Stimulated activated CD4-positive, alpha-beta T cell treated with anti-CD3 and anti-CD28 coated beads, TNF-alpha, amount 100 ng/mL, for 4 hours (primary cell): ENCODE measurements around the gene CCL1.

Experiments used
- DNase-seq, 3 experiments: peaks; one replicate each; pipeline ENCODE4 v3.0.0-alpha.2; 2020; ENCODE audit warnings: low read depth in 3 of 3

CCL1 gene

GRCh38 chr17:34383216-34383615, 20.2 kb upstream of the CCL1 start:
- DNase-seq, result no peak

GRCh38 chr17:34382621-34383124, 19.6 kb upstream of the CCL1 start:
- DNase-seq, result no peak

DNA sequence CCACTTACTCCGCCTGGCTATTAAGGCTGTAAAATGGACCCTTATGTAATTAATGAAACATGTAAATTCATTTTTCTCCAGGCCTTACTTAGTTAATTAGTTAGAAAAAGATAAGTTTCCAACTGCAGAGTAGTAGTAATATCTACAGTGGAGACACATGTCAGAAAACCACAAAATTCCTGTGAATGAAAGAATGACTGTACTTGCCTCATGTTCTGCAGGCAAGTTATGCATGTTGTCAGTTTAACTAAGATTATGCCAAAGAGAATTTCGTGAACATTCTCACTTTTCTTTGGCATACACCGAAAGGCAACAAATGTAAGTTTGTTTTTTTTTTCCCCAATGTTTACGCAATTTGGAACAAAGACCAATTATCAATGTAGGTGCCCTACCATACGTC, 16.8 kb upstream of the CCL1 start:
- no peak for DNase-seq

GRCh38 chr17:34378664-34379101, 15.7 kb upstream of the CCL1 start:
- no peak for DNase-seq

GRCh38 chr17:34377078-34377823, 14.2 kb upstream of the CCL1 start:
- DNase-seq, result no peak

DNA sequence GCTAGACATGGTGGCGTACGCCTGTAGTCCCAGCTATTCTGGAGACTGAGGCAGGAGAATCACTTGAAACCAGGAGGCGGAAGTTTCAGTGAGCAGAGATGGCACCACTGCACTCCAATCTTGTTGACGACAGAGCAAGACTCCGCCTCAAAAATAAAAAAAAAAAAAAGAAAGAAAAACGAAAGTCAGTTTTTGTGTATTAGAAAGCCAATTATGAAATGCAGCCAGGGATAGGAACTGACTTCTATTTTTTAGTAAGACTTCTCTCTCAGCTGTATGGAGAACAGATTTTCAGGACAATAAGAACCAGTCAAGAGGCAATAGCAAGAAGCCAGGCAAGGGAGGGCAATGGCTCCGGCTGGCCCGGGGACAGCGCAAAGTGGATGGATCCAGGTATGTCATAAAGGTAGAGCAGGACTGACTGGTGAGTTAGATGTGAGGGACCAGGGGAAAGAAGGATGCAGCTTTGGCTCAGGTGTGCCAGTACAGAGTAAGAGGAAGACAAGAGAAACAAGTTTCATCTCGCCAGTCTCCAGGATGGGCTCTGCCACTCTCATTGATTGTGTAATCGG, 12.5 kb upstream of the CCL1 start:
- DNase-seq, result no peak

DNA sequence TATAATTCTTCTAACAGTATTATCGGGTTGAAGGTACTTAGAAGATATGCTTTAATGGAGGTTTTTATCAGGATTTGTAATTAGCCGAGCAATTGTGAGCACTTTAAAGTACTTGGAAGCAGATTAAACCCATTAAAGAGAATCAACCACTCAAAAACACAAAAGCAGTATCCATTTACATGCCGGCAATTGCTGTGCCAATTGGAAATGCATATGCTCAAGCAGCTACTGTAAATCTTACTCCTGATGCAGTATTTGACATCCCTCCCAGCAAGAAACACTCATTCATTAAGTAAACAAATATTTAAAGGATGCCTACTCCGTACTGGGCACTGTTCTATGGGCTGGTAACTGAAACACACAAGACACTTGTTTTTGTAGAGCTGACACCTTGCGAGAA, 11.4 kb upstream of the CCL1 start:
- no peak for DNase-seq

DNA sequence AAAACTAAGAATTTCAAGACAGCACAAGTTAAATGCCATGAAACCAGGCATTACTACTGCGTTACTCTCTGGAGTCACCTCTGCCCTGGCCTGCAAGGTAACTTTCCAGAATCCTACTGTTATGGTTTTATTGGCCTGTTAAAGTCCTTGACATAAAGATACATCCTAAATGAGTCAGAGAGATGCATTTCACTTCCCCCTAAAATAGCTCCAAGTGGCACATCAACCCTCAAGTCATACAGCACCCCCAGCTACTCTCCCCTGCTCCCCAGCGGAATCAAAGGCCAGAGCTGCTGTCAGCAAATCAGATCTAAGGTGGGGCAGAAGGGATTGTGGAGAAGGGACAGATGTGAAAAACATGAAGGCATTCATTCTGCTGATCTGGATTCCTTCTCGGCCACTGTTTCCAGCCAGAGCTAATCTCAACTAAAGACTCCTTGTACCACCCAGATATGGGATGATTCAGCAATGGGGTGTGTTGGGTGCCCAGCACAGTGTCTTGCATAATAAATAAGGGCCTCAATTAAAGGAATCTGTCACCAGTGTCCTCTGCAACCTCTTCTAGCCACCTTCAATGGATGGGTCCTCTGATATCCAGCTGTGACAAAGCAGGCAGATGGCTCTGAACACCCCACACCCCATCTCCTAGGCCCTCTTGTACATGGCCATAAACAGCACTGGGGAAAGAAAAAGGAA, 8.5 kb upstream of the CCL1 start:
- DNase-seq, result no peak

GRCh38 chr17:34370997-34371395, 8.0 kb upstream of the CCL1 start:
- no peak for DNase-seq

DNA sequence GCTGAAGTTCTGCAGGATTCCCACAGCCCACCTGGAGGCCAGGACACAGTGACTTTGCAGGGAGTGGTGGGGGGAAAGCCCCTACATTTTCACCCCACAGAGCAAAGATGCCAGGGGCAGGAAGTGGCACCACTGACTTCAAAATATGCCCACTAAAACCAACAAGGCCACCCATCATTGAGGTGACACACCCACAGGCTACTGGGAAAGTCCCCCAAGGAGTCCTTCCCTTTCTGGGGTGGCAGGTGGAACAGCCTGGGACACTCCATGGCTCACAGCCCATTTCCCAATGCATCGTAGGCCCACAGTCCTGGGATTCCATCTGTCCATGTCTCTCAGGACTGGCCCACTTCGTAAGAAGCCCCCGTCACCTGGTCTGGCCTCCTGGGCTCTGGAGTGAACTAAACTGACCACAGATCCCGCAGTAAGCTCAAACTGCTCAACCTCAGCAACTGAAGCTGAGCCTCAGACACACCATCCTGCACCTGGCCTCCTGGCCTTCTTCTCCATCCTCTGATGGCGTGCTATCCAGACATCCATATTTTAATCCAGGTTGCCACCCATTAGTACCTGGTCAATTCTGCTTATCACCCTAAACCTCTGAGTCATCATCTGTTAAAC, 7.5 kb upstream of the CCL1 start:
- DNase-seq, result no peak

GRCh38 chr17:34369571-34369970, 6.5 kb upstream of the CCL1 start:
- no peak for DNase-seq

DNA sequence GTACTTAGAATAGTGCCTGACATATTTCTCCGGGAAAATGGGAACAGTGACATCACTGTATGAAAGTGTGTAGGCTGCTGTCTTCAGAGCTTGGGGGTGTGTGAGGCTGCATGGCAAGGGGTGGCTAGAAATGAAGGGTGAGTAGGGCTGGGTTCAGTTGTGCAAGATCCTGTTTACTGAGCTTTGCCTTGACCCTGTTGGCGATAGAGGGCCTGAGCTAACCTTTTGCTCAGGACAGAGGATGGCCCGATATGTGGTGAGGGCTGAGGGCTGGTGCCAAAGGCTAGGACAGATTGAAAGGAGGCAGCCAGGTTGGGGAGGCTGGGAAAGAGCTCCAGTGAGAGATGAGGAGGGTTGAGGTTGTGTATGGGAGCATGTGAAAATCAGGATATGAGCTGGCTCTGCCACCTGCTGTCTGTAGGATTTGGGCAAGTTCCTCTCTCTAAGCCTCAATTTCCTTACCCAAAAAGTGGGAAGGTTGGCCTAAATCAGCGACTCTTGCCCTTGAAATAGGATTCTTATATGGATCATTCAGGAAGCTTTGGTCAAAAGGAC, 6.0 kb upstream of the CCL1 start:
- DNase-seq, result no peak

- DNase-seq, result no peak
These were observed 5.3 kb upstream of the CCL1 start for GRCh38 chr17:34368196-34368945.

GRCh38 chr17:34367486-34368195, 4.6 kb upstream of the CCL1 start:
- DNase-seq, result no peak

- no peak for DNase-seq
These were observed 3.6 kb upstream of the CCL1 start for GRCh38 chr17:34366529-34367107.

DNA sequence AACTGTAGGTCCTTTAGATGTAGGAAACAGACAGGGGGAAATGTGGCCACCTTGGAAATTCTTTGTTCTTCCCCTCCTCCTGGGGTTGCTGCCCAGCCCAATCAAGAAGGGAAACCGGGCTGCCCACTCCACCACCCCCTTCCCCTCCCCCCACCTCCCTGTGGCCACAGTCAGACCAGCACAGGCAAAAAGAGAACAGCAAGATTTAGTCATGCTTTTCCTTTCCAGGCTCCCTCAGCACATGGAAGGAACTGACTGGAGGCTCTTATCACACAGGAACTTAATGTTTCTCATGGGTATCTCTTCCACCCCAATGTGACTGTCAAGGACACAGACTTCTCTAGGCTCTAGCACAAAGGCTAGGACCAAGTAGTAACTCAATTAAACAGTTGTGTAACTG, 3.0 kb upstream of the CCL1 start:
- DNase-seq, result no peak

DNA sequence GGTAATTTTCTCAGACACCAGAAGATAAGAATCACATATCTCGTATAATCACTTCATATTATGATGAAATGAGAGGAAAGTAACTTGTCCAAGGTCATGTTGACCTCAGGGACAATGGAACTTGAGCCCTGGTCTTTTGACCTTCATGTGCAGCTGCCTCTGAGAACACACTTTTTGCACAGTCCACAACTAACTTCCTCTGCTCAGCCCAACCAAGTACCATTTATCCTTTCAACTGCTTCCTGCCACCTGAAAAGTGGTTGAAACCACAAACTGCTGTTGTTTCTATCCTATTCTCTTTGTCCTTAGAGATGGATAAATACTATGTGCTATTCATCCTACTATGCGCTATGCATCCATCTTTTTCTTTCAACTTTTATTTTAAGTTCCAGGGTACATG, 2.3 kb upstream of the CCL1 start:
- no peak for DNase-seq

DNA sequence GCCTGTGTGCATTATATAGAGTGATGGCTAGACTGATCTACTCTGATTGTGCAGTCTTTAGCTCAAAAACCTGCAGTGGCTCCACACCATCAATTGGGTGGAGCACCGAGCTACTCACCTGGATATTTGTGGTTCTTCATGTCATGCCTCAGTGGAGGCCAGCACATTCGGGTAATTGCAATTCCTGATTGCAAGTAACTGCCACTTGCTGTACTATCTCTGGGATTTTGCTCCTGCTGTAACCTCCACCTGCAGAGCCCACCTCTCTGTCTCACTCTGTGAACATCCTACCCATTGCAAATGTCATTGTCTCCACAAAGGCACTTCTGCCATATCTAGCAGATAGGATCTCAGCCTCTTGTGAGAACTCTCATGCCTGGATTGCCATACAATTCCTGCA, 1.7 kb upstream of the CCL1 start:
- DNase-seq, result no peak

- peak in 2 of 3 experiments; percentile 15 to 21 for DNase-seq
These were observed 1.5 kb downstream of the CCL1 start for GRCh38 chr17:34361478-34362061.
